GM19438 (cell line): ENCODE results near the gene IL7R.

Source experiments
- ATAC-seq: cut with Tn5 transposase; IDR thresholded peaks from one replicate; pipeline ENCODE4 v1.9.1; 2021; ENCODE audit warnings: low read depth; ENCODE audit not compliant: unreplicated experiment

The IL7R gene

GRCh38 chr5:35903631-35904203, 47.0 kb downstream of the IL7R start:
- no peak for ATAC-seq

DNA sequence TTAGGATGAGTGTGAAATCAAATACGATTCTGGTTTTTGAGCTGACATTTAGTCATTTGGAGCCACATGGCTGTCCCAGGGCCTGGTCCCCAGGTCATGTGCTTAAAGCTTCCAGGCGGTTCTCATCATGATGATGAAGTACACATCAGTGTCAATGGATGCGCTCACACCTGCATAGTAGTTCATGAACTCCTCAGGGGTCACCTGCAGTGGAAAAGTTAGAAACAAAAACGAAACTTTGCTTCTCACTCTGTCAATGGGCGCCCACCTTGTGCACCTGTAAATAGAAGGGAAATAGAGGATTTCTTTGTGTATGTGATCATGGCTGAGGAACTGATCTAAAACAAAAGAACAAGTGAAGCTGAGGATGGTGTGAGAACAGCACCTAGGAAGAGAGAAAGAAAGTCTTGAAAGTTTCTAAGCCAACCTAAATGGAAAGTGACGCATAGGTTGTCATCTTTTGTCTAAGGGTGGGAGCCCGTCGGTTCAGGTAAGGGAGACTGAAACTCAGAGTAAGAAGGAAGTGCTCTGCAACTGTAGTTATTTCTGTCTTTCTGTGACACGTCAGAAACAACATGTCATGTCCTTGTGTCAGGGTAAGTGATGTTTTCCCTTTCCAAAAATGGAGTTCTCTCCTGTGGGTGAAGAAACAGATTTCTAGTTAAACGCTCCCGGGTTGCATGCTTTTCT, 47.9 kb downstream of the IL7R start:
- no peak for ATAC-seq

GRCh38 chr5:35908228-35908627, 51.5 kb downstream of the IL7R start:
- no peak for ATAC-seq

DNA sequence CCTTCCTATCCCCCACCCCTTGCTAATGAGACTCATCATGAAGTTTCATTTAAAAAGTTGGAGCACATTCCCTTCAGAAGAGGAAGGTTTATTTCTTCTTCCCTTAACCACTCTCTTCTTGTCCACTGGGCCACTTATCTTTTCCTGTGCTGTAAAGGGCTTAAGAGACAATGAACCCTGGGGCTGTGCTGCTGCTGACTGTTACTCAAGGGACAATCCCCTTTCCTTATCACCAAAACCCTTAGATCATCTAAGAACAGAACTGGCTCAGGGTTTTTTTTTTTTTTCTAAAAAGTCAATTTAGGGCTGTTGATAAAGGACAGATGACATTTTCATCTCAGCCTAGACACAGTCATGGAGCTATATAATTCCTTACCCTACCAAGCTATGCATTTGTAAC, 52.1 kb downstream of the IL7R start:
- ATAC-seq: no peak

GRCh38 chr5:35919191-35919590, 62.5 kb downstream of the IL7R start:
- no peak for ATAC-seq

DNA sequence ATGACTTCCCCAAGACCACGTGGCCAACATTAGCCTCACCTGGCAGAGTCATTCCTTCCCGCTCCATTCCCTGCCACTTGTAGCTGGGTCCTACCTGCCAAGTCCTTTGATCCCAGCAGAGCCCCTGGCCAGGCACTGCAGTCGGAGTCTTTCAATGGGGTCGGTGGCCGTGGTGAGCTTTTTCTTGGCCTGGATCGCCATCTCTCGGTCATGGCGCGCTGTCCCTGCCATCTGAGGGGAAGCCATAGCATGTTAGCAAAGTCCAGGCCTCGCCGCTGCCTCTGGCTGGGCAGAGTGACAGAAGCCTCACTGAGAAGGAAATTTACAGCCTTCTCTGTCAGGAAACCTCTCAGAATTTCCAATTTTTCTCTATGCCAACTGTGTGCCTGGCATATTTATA, 64.2 kb downstream of the IL7R start:
- ATAC-seq: no peak

- no peak for ATAC-seq
Measured at GRCh38 chr5:35921930-35922329, 65.2 kb downstream of the IL7R start.

GRCh38 chr5:35922468-35922867, 65.8 kb downstream of the IL7R start:
- no peak for ATAC-seq

DNA sequence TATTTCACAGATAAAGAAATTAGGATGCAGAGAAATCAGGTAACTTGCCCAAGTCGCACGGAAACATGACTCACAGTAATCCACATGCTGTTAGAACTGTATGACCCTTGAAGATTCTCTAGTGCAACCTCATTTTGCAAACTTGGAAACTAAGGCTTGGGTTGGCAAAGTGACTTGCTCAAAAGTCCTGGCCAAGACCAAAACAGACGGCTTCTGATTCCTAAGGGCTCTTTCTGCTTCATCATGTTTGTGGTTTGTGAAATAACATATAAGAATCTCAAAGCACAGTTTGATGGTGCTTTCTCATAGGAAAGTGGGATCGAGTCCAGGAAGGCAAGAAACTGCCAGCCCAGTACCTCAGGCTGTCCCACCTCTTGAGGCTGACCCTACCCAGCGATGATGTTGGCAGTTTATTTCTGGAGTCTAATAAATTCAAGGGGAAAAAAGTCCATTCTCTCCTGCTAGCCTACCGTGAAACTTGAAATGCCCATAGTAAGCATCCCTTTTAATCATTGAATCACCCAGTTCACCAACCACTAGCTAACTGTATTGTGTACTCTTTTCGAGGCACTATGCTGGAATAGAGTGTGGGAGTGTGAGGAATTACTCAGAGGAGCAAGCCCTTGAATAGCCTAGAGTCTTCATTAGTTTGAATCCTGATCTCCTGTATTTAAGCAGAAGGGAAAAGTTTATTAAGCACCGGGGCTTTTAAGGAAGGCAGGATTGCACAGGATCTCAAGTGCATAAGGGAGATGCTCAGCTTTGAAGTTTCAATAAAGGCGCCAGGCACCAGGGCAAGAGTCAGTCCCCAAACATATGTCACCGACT, 67.6 kb downstream of the IL7R start:
- ATAC-seq: no peak

DNA sequence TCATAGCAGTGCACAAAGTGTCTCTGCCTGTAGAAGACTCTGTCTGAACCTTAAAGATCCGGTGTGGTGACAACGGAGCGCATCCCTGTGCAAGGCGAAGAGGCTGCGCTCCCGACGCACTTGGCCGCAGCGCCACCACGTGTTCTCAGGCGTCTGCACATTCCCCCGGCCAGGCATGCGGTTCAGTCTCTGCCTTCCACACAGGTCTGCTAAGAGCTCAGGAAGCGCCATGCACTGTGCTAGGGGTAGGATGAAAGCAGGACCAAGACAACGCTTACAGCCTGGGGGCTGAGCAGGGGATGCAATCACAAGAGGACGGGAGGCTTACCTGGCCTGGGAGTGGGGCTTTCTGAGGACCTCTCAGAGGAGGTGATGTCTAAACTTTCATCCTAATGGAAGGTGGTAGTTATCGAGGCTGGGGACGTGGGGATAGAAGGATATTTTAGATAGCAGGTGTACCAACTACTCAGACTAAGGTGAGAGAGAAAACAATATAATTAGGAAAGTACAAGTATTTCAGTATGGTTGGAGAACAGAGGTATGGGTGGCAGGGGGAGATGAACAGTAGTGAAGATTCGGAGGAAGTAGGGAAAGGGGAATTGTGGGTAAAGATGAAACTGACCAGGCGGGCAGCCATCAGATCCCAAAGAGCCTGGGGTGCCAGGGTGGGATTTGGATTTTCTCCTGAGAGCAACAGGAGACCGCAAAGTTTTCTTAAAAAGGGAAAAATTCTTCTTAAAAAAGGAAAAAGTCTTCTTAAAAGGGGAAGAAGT, 68.4 kb downstream of the IL7R start:
- ATAC-seq: peak; percentile 71

DNA sequence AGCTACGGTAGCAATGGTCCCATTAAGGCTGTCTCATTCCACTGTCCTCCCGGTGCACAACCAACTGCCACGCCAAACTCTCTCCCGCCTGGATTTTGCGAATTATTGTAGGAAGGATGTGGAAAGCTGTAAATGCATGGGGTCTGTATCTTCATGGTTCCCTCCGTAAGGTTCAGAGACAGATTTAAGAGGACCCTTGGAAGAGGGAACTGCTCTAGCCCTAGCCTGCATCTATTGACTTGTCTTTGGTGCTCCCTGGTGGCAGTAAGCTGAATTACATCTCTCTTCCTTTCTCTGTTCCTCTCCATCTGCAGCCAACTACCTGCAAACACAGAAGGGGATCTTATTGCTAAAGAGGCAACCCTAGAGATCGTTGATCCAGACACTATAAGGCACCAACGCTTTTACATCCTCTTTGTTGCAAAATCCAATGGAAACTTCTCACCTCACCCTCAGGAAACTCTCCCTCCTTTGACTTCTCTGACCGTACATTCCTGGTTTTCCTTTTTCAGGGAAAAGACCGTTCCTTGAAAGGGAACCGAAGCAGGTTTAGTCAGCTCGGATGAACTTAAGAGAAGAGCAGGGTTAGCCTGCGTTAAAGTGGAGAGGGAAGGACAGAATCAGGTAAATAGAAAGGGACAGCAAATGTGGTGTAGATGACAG, 69.8 kb downstream of the IL7R start:
- peak; percentile 81 for ATAC-seq
